Esophagus (tissue), 2 donors: ENCODE results near the gene UBASH3A. TPM values are rescaled to one million over a fixed set of nuclear protein-coding genes. Genes with fewer than 3 reads are reported as not detected.

Experiments
- H3K27ac ChIP-seq, 2 donors: one replicate each; pipeline ENCODE4 v1.5.1; 2013; ENCODE audit warnings: low read depth in 2 of 2, mild to moderate bottlenecking in 2 of 2, inconsistent platforms in 1 of 2, low read length in 1 of 2, moderate library complexity in 1 of 2
- H3K27me3 ChIP-seq, 2 donors: one replicate each; pipeline ENCODE4 v1.6.1; 2013; ENCODE audit warnings: low read length in 2 of 2, control low read depth in 1 of 2, mild to moderate bottlenecking in 1 of 2; ENCODE audit not compliant: insufficient read depth in 2 of 2, control insufficient read depth in 1 of 2
- H3K36me3 ChIP-seq, 2 donors: one replicate each; pipeline ENCODE4 v1.6.1; 2013; ENCODE audit warnings: low read length in 1 of 2; ENCODE audit not compliant: control insufficient read depth in 2 of 2, insufficient read depth in 2 of 2
- H3K4me1 ChIP-seq, 2 donors: one replicate each; pipeline ENCODE4 v1.6.1; 2013; ENCODE audit warnings: low read length in 1 of 2; ENCODE audit not compliant: control insufficient read depth in 2 of 2, insufficient read depth in 2 of 2
- H3K4me3 ChIP-seq, 2 donors: one replicate each; pipeline ENCODE4 v1.5.1; 2013; ENCODE audit warnings: low read length in 2 of 2, mild to moderate bottlenecking in 2 of 2, low read depth in 1 of 2, moderate library complexity in 1 of 2
- H3K9me3 ChIP-seq, 2 donors: one replicate each; pipeline ENCODE4 v1.6.1; 2013; ENCODE audit warnings: mild to moderate bottlenecking in 2 of 2, low read depth in 1 of 2, low read length in 1 of 2, moderate library complexity in 1 of 2; ENCODE audit not compliant: control insufficient read depth in 2 of 2, insufficient read depth in 1 of 2
- WGBS, 2 donors: extraction: QIAGEN DNeasy Blood & Tissue Kit; methylation state at CpG; one replicate each; pipeline ENCODE4 v1.1.7; 2013; 5-methylcytosine and 5-hydroxymethylcytosine counted together
- polyA plus RNA-seq, 2 donors: library from polyadenylated mRNA; stranded (reverse); fragments of 200-250 nt; gene quantifications; one replicate each; pipeline ENCODE4 v1.2.3, GENCODE V29; 2013
- donor health status: healthy with polysubstance abuse.
- donor health status: Bipolar disorder and iron deficiency.

UBASH3A gene
- polyA plus RNA-seq, 2 donors = 0.46 to 0.59 TPM

DNA sequence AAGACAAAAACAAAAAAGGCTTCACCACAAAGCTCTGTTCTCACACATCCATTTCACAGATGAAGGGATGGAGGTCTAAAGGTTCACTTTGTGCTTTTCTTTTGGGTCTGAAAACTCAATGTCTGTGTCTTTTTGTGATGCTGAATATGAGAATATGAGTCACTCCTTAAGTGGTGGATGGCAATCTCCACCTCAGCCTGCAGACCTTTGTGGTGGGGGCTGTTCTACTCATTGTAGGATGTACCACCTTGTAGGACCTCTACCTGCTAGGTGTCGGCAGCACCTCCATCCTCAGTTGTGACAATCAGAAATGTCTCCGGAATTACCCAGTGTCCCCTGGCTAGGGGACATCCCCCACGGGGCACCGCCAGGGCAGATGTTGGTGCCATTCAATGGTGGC is 42.8 kb downstream of the UBASH3A start:
- Histone ChIP-seq H3K27ac (no peak overlapping the region), H3K9me3 (no peaks in the 10 kb centered on the region), H3K36me3 (no peaks in the 10 kb centered on the region), H3K4me1 (peaks cover 0 to 2% of the 10 kb centered on the region in 2 donors), H3K4me3 (no peak overlapping the region), H3K27me3 (no peaks in the 10 kb centered on the region)
- WGBS, 2 donors = 89 to 90% methylated on average over 4 of the region's 4 CpGs

DNA sequence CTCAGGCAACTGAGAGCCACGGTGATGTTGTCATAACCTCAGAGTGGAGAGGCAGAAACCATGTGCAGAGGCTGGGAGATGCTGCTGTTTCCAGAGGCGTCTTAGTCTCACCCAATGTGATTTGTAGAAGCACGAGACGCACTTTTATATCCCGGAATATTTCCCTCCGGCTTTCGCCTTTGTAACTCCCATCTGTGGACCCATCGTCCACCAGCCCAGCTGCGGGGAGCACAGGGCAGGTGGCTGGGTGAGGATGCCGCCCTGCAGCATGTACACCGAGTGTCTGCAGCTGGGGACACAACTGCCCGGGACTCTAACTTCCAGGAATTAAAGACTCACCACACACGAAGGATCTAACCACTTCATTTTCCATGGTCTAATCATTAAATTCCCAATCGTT is 43.5 kb downstream of the UBASH3A start:
- Histone ChIP-seq H3K27ac (no peak overlapping the region), H3K27me3 (no peaks in the 10 kb centered on the region), H3K4me3 (no peak overlapping the region), H3K36me3 (no peaks in the 10 kb centered on the region), H3K9me3 (no peaks in the 10 kb centered on the region), H3K4me1 (peaks cover 0 to 2% of the 10 kb centered on the region in 2 donors)
- 78 to 80% methylated on average over 14 of the region's 14 CpGs for WGBS, 2 donors

DNA sequence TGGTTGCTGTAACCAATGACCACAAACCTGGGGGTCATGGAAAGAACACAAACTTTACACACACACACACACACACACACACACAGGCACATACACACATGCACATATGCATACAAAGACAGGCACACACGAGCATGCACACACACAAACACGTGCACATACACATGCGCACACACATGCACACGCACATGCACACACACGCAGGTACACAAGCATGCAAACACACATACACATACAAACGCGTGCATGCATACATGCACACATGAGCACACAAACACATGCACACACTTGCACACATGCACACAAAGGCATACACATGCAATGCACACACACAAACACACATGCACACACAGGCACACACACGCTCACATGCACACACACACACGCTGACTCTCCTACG is 44.0 kb downstream of the UBASH3A start:
- no peaks in the 10 kb centered on the region for H3K36me3 ChIP-seq
- no peaks in the 10 kb centered on the region for H3K27me3 ChIP-seq
- H3K27ac ChIP-seq = no peak overlapping the region
- WGBS, 2 donors = 89 to 93% methylated on average over 10 of the region's 10 CpGs
- peaks cover 0 to 2% of the 10 kb centered on the region in 2 donors for H3K4me1 ChIP-seq
- no peaks in the 10 kb centered on the region for H3K9me3 ChIP-seq
- H3K4me3 ChIP-seq = no peak overlapping the region

DNA sequence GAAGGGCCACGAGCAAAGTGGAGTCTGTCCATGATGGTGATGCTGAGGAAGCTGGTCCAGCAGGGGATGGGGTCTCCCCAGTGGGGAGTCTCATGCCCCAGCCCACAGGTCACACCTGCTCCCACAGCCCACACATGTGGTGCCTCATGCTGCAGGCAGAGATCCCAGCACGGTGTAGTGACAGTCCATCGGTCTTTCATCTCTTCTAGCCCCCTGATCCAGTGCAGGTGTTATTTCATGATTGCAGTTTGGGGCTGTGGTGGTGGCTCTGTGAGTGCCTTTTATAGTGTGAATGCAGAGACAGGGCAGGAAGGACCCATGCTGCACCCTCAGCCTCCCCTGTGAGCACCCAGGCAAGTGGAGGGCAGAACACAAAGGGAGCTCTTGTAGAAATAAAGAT is 45.0 kb downstream of the UBASH3A start:
- Histone ChIP-seq H3K27ac (no peak overlapping the region), H3K9me3 (no peaks in the 10 kb centered on the region), H3K4me3 (no peak overlapping the region), H3K27me3 (no peaks in the 10 kb centered on the region), H3K36me3 (no peaks in the 10 kb centered on the region), H3K4me1 (peaks cover 0 to 2% of the 10 kb centered on the region in 2 donors)
- WGBS, 2 donors = 71 to 82% methylated on average over 3 of the region's 3 CpGs

DNA sequence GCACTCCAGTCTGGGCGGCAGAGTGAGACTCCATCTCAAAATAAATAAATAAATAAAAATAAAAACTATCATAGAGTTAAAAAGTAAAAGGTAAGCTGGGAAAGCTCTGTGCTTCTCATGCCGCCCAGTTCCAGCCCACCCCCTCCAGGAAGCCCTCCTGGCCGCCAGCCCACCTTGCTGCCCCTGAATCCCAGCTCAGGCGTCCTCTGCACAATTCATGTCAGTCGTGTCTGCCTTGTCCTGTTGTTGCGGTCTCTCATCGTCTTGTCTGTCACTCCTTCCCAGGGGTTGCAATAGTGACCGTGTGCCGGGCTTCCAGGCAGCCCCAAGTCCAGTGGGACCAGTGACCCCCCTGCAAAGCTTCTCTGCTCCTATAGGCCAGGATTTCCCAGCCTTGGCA is 48.2 kb downstream of the UBASH3A start:
- Histone ChIP-seq H3K9me3 (no peaks in the 10 kb centered on the region), H3K4me3 (no peak overlapping the region), H3K36me3 (no peaks in the 10 kb centered on the region), H3K27me3 (no peaks in the 10 kb centered on the region), H3K27ac (no peak overlapping the region), H3K4me1 (peaks cover 0 to 2% of the 10 kb centered on the region in 2 donors)
- 93 to 94% methylated on average over 9 of the region's 9 CpGs for WGBS, 2 donors

DNA sequence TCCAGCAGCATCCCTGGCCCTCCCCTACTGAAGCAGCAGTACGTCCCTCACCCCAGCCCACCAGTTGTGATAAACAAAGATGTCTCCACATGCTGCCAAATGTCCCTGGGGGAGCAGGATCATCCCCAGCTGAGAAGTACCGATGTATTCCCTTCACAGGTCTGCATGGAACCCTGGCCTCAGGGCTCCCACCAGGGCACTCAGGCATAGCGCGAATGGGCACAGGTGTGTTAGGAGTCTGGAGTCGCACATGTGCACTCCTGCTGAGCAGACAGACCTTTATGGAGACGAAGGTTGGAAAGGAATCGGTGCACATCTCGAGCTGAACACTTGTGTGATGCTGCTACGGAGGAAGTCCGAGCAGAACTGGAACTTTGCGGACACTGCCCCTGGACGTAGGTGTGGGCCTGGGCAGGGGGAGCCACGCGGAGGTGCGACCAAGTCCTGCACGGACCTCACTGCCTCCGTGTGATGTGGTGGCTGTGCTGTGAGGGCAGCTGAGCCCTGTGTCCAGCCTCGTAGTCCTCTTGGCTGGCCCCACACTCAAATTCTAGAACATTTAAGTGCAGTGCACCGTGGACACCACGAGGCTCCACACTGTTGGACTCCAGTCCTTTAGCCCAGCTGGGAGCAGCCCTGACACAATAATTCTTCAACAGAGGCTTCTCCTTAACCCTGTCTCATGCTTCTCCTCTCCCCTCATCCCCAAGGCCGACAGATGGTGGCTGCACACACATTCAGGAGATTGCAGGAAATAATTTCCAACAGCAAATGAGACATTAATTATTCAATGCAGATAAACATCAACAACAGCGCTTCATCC is 48.9 kb downstream of the UBASH3A start:
- no peak overlapping the region for H3K4me3 ChIP-seq
- no peaks in the 10 kb centered on the region for H3K36me3 ChIP-seq
- peaks cover 0 to 2% of the 10 kb centered on the region in 2 donors for H3K4me1 ChIP-seq
- no peak overlapping the region for H3K27ac ChIP-seq
- H3K9me3 ChIP-seq = no peaks in the 10 kb centered on the region
- whole genome bisulfite sequencing, 2 donors = 86 to 88% methylated on average over 22 of the region's 22 CpGs
- H3K27me3 ChIP-seq = no peaks in the 10 kb centered on the region

DNA sequence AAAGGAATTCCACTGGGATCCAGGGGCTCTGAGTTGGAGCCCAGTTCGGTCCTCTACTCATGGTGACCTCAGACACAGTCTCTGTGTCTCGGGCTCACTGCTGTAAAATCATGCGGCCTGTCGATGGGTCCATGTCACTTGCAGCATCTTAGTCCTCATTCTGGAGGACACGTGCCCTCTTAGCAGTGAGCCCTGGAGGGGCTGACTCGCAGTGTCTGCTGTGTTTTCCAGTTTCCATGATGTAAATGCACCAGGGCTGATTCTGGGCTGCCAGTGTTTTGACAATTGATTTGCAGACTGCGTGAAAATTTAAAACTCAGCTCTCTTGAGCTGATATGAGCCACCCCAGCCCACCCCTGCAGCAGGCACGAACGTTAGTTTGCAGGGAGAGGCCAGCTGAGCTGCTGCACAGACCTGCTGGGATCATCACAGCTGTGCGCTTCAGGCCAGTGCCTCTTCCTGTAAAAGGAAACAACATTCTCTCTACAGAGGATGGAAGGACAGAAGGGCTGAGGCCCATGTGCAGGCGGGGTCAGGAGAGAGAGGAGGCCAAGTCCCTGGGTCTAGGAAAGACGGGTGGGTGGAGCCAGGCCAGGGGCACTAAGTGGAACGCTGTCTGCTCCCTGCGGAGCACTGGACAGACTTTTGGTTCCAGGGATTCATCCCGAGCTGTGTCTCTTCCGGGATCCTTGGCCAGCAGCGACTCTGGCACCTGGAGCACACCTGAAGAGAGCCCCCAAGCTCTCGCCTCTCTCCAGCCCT is 49.7 kb downstream of the UBASH3A start:
- no peak overlapping the region for H3K27ac ChIP-seq
- H3K4me1 ChIP-seq = no peaks in the 10 kb centered on the region

DNA sequence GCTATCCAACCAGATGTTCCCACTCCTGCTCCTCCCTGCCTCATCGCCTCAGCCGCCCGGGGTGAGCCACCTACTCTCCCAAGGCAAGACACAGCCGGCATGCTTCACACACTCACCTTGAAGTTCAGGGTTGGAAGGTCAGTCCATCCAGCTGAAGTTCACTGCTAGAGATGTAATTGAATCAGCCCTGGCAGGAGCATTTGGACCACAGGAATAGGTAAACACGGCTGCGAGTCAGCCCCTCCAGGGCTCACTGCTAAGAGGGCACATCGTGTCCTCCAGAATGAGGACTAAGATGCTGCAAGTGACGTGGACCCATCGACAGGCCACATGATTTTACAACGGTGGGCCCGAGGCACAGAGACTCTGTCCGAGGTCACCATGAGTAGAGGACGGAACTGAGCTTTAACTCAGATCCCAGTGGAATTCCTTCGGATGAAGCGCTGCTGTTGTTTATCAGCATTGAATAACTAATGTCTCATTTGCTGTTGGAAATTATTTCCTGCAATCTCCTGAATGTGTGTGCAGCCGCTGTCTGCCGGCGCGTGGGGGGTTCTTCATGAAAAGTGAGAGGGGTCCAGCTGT is 50.4 kb downstream of the UBASH3A start:
- H3K27ac ChIP-seq = no peak overlapping the region
- no peaks in the 10 kb centered on the region for H3K4me1 ChIP-seq
- no peaks in the 10 kb centered on the region for H3K36me3 ChIP-seq
- 76 to 85% methylated on average over 19 of the region's 19 CpGs for WGBS, 2 donors
- H3K4me3 ChIP-seq = no peak overlapping the region
- no peaks in the 10 kb centered on the region for H3K9me3 ChIP-seq
- H3K27me3 ChIP-seq = no peaks in the 10 kb centered on the region

More for the DNA sequence above, 49.7 kb downstream of the UBASH3A start:
- no peaks in the 10 kb centered on the region for H3K36me3 ChIP-seq
- WGBS, 2 donors = 57 to 65% methylated on average over 14 to 18 of the region's 18 CpGs
- H3K4me3 ChIP-seq = no peak overlapping the region
- H3K9me3 ChIP-seq = no peaks in the 10 kb centered on the region
- no peaks in the 10 kb centered on the region for H3K27me3 ChIP-seq

DNA sequence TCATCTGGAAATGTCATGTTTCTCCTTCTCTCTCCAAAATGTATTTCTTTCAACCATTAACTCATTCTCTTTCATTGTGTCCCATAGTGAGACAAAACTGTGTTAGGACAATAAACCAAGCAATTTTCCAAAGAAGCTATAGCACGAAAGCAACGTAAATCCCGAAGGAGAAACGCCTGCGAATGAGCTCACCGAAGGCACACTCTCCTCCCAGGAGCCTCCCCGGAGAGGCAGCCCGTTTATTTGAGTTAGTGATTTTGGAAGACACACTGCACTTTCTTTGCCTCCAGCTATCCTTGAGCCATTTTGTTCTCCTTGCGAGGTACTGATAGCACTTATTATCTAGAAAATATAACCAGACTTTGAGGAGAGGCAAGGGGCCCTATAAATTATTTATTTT is 51.1 kb downstream of the UBASH3A start:
- H3K4me1 ChIP-seq = no peaks in the 10 kb centered on the region
- 75 to 76% methylated on average over 9 of the region's 9 CpGs for WGBS, 2 donors
- H3K27ac ChIP-seq = no peak overlapping the region

More for the DNA sequence above, 51.1 kb downstream of the UBASH3A start:
- H3K36me3 ChIP-seq = no peaks in the 10 kb centered on the region
- no peaks in the 10 kb centered on the region for H3K9me3 ChIP-seq
- H3K27me3 ChIP-seq = no peaks in the 10 kb centered on the region
- H3K4me3 ChIP-seq = no peak overlapping the region
